Endodermal cell (in vitro differentiated cells): ENCODE data around the gene IVNS1ABP. TPM values are rescaled to one million over a fixed set of nuclear protein-coding genes. Genes with fewer than 3 reads are reported as not detected.
A peak's percentile ranks its signal among the peaks of the same experiment; 100 is the strongest.

Experiments
- DNase-seq: peaks from one replicate; pipeline ENCODE4 v3.0.0-alpha.2; 2017
- H3K27ac ChIP-seq: 2 replicates; pipeline ENCODE4 v1.5.1; 2013; ENCODE audit warnings: mild to moderate bottlenecking, low read depth, low read length, moderate library complexity
- H3K27me3 ChIP-seq: 2 replicates; pipeline ENCODE4 v1.6.1; 2013; ENCODE audit warnings: mild to moderate bottlenecking, low read length, moderate library complexity; ENCODE audit not compliant: insufficient read depth, control insufficient read depth, poor library complexity, severe bottlenecking
- H3K36me3 ChIP-seq: 2 replicates; pipeline ENCODE4 v1.7.0; 2013; ENCODE audit warnings: mild to moderate bottlenecking, low read length, moderate library complexity; ENCODE audit not compliant: control insufficient read depth, insufficient read depth
- H3K4me1 ChIP-seq: one replicate; pipeline ENCODE4 v1.7.0; 2013; ENCODE audit warnings: low read length; ENCODE audit not compliant: control insufficient read depth, insufficient read depth
- H3K4me3 ChIP-seq: 2 replicates; pipeline ENCODE4 v1.5.1; 2013; ENCODE audit warnings: mild to moderate bottlenecking, low read length, moderate library complexity
- H3K9ac ChIP-seq: 2 replicates; pipeline ENCODE4 v1.6.1; 2013; ENCODE audit warnings: mild to moderate bottlenecking, low read length, moderate library complexity; ENCODE audit not compliant: poor library complexity, severe bottlenecking; ENCODE audit errors: extremely low read depth
- H3K9me3 ChIP-seq: 2 replicates; pipeline ENCODE4 v1.6.1; 2013; ENCODE audit warnings: mild to moderate bottlenecking, low read length, moderate library complexity; ENCODE audit not compliant: control insufficient read depth
- H3K27ac Mint-ChIP-seq: 2 replicates; pipeline ENCODE4 v1.8.0; 2020; ENCODE audit warnings: mixed read lengths
- H3K27me3 Mint-ChIP-seq: 2 replicates; pipeline ENCODE4 v1.8.0; 2021; ENCODE audit warnings: mild to moderate bottlenecking, mixed read lengths; ENCODE audit not compliant: insufficient read depth
- H3K36me3 Mint-ChIP-seq: 2 replicates; pipeline ENCODE4 v1.8.0; 2020; ENCODE audit warnings: low read depth, mixed read lengths
- H3K4me1 Mint-ChIP-seq: 2 replicates; pipeline ENCODE4 v1.8.0; 2020; ENCODE audit warnings: mixed read lengths
- H3K4me3 Mint-ChIP-seq: 2 replicates; pipeline ENCODE4 v1.8.0; 2020; ENCODE audit warnings: mild to moderate bottlenecking, moderate library complexity, mixed read lengths
- H3K9me3 Mint-ChIP-seq: 2 replicates; pipeline ENCODE4 v1.8.0; 2020; ENCODE audit warnings: mild to moderate bottlenecking, mixed read lengths
- WGBS, 2 experiments: methylation state at CpG; one replicate each; pipeline versions ENCODE4 v1.1.5 to v1.1.7; 2013; ENCODE audit warnings: missing lambda C conversion rate in 2 of 2, mixed read lengths in 1 of 2; ENCODE audit not compliant: insufficient coverage in 1 of 2, insufficient read length in 1 of 2; 5-methylcytosine and 5-hydroxymethylcytosine counted together
- total RNA-seq, 2 donors: library from RNA; stranded (reverse); fragmentation: NEBNext Ultra II Directional in 1 of 2; extraction: Animal tissue kit (Norgen Biotek cat#: 25700) in 1 of 2; gene quantifications; 2 replicates in 1 of 2; 3 replicates in 1 of 2; pipeline ENCODE4 v1.2.1, GENCODE V29; 2021
- TF ChIP-seq, protein P1 (sequence below): fragments of 200-600 bp; sonication (generic); conservative IDR thresholded peaks from 2 replicates; pipeline ENCODE4 v1.5.0; 2021; ENCODE audit warnings: antibody characterized with exemption, mild to moderate bottlenecking

IVNS1ABP gene
- total RNA-seq, 2 donors from 2014 or later: 122 to 163 TPM

DNA sequence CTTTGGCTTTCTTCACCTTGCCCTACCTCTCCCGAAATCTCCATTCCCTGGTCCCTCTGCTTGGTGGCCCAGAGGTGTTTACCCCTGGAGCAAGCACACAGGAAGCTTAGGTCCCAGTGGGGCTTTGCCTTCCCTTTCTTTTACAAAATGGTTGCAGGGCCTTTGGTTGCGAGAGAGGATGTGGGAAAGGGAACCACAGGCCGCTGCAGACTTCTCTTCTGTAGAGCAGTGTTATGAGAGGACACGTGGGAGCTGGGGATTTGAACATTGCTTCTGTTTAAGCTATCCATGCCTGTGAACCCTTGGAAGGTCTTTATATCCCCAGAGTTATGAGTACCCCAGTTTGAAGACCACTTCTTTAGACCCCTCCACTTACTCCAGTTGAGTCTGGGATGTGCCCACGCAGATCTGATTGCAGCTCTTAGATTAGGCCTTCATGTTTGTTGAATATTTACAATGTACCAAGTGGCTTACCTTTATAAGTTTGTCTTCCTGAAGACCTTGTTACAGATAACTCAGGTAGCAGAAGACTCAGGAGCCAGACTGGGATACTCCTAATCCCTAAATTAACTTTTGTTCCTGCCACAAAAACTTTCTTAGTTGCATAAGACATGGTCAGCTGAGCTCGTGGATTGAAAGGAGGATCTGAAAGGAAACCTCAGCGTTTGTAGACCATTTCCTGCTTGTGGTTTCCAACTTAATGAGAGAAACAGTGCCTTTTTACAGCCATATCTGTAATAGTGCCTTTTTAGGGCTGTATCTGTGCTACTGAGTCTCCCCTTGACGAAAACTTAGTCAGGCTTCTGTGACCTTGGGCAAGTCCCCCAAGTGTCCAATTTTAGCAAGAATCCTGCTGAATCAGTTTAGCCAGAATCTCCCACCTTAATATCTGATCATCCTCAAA is 21.9 kb upstream of the IVNS1ABP start:
- Mint-ChIP-seq H3K4me3 (no peak overlapping the region), H3K27ac (peak overlapping the region; percentile 57), H3K9me3 (no peaks in the 10 kb centered on the region), H3K27me3 (no peaks in the 10 kb centered on the region), H3K36me3 (no peaks in the 10 kb centered on the region), H3K4me1 (peaks cover 44% of the 10 kb centered on the region)
- no peaks in the 10 kb centered on the region for H3K27me3 ChIP-seq
- H3K27ac ChIP-seq: no peak overlapping the region
- H3K4me1 ChIP-seq: peaks cover 21% of the 10 kb centered on the region
- DNase-seq: no peak
- H3K9ac ChIP-seq: no peak overlapping the region
- no peaks in the 10 kb centered on the region for H3K36me3 ChIP-seq
- no peaks in the 10 kb centered on the region for H3K9me3 ChIP-seq
- WGBS, 2 experiments: 92 to 93% methylated on average over 7 to 8 of the region's 8 CpGs
- H3K4me3 ChIP-seq: no peak overlapping the region
- TF ChIP-seq, protein P1, sequence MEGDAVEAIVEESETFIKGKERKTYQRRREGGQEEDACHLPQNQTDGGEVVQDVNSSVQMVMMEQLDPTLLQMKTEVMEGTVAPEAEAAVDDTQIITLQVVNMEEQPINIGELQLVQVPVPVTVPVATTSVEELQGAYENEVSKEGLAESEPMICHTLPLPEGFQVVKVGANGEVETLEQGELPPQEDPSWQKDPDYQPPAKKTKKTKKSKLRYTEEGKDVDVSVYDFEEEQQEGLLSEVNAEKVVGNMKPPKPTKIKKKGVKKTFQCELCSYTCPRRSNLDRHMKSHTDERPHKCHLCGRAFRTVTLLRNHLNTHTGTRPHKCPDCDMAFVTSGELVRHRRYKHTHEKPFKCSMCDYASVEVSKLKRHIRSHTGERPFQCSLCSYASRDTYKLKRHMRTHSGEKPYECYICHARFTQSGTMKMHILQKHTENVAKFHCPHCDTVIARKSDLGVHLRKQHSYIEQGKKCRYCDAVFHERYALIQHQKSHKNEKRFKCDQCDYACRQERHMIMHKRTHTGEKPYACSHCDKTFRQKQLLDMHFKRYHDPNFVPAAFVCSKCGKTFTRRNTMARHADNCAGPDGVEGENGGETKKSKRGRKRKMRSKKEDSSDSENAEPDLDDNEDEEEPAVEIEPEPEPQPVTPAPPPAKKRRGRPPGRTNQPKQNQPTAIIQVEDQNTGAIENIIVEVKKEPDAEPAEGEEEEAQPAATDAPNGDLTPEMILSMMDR: no peak

DNA sequence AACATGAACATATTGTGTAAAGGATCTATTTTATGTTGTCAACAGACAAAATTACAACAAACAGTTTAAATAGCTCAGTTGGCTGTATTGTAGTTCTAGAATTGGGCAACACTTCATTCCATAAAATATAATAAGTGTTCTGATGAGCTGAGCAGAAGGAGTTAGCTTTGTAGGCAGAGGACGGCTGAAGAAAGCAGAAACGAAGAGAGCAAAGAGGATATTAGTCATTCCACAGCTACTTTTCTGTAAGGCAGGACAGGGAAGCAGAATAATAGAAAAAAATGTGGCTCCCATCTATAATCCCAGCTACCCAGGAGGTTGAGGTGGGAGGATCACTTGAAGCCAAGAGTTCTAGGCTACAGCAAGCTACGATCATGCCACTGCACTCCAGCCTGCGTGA is 20.2 kb upstream of the IVNS1ABP start:
- Histone ChIP-seq H3K27me3 (no peaks in the 10 kb centered on the region), H3K9me3 (no peaks in the 10 kb centered on the region), H3K36me3 (no peaks in the 10 kb centered on the region), H3K4me3 (no peak overlapping the region), H3K4me1 (peaks cover 18% of the 10 kb centered on the region), H3K9ac (no peak overlapping the region), H3K27ac (no peak overlapping the region)
- no peaks in the 10 kb centered on the region for H3K36me3 Mint-ChIP-seq
- no peaks in the 10 kb centered on the region for H3K9me3 Mint-ChIP-seq
- no peaks in the 10 kb centered on the region for H3K27me3 Mint-ChIP-seq
- DNase-seq: no peak
- TF ChIP-seq, protein P1: no peak
- WGBS, 2 experiments: 92 to 97% methylated on average over 2 to 4 of the region's 4 CpGs
- no peak overlapping the region for H3K27ac Mint-ChIP-seq
- peaks cover 44% of the 10 kb centered on the region for H3K4me1 Mint-ChIP-seq
- H3K4me3 Mint-ChIP-seq: no peak overlapping the region

DNA sequence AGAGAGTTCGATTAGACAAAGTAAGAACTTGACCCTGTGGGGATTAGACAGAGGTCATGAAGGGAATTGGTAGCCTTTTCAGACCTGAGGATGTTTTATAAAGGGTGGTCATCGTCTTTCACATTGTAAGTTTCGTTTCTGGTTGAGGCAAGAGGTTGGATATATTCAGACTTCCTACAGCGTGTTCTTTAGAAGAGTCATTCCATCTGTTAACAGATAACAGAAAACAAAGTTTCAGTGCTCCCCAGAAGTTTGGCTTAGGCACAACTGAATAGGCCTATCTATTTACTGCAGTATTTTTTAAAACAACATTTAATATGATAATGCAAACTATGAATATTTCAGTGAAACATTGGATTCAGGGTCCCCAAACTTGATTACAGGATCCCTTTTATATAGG is 17.1 kb upstream of the IVNS1ABP start:
- Histone ChIP-seq H3K27me3 (no peaks in the 10 kb centered on the region), H3K9me3 (no peaks in the 10 kb centered on the region), H3K36me3 (no peaks in the 10 kb centered on the region), H3K27ac (no peak overlapping the region), H3K9ac (no peak overlapping the region), H3K4me3 (no peak overlapping the region), H3K4me1 (peaks cover 8% of the 10 kb centered on the region)
- peaks cover 31% of the 10 kb centered on the region for H3K4me1 Mint-ChIP-seq
- TF ChIP-seq, protein P1: no peak
- no peaks in the 10 kb centered on the region for H3K9me3 Mint-ChIP-seq
- DNase-seq: no peak
- no peak overlapping the region for H3K27ac Mint-ChIP-seq
- no peak overlapping the region for H3K4me3 Mint-ChIP-seq
- no peaks in the 10 kb centered on the region for H3K36me3 Mint-ChIP-seq
- WGBS, 2 experiments: 90 to 95% methylated on average over 4 of the region's 4 CpGs
- no peaks in the 10 kb centered on the region for H3K27me3 Mint-ChIP-seq
